Stimulated activated memory B cell treated with anti-CD40 and anti-IgM and Interleukin-4, amounts not matched to agents 10 μg/mL and 1 μg/mL and 100 μg/mL, for 72 hours (primary cell): Measurements from ENCODE around the gene IARS2.
"Not testable (repeated sequence)": the region's sequence is repeated elsewhere in the genome, so short reads cannot be mapped to it uniquely, and the experiment has no call there.

Experiments used
- ATAC-seq: fragments of 150-1000 bp; cut with Tn5 transposase; 2 replicates; pipeline ENCODE4 v1.10.0; 2021
- H3K27ac Mint-ChIP-seq: one replicate; pipeline ENCODE4 v1.8.0; 2022; ENCODE audit warnings: mild to moderate bottlenecking, mixed read lengths
- H3K27me3 Mint-ChIP-seq: one replicate; pipeline ENCODE4 v1.8.0; 2022; ENCODE audit warnings: mixed read lengths
- H3K36me3 Mint-ChIP-seq: one replicate; pipeline ENCODE4 v1.8.0; 2022; ENCODE audit warnings: mixed read lengths
- H3K4me1 Mint-ChIP-seq: one replicate; pipeline ENCODE4 v1.8.0; 2022; ENCODE audit warnings: mixed read lengths
- H3K4me3 Mint-ChIP-seq: one replicate; pipeline ENCODE4 v1.8.0; 2022; ENCODE audit warnings: mild to moderate bottlenecking, moderate library complexity, mixed read lengths
- H3K9me3 Mint-ChIP-seq: one replicate; pipeline ENCODE4 v1.8.0; 2022; ENCODE audit warnings: mixed read lengths

The IARS2 gene

DNA sequence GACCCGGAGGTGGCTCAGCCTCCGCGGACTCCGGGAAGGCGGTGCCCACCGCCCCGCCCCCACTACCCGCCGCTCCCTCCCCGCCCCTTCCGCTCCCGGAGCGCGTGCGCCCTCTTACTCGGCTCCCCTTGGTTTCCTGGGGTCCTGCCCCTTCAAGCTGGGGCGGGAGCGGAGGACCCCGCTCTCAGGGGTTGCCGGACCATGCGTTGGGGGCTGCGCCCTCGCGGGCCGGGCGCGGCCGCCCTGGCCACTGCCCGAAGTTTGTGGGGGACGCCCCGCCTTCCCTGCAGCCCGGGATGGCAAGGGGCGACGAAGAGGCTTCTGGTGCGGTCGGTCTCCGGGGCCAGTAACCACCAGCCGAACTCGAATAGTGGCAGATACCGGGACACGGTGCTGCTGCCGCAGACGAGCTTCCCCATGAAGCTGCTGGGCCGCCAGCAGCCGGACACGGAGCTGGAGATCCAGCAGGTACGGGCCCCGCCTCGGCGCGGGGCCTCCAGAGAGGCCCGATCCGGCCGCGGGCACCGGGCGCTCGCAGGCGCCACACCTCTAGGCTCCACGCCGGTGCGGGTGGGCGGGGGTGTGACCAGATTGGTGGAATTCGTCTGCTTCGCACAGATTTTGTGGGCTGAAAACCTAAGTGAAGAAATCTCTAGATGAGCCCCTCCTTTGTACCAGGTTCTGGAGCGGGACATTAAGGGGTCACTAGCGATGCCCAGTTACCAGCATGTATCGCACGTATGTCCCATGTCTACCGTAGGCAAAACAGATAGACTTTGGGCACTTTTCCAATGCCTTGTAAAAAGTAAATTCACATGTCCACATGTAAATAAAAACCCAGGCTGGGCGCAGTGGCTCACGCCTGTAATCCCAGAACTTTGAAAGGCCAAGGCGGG lies at the start of gene IARS2:
Gene IARS2 (plus strand): TSS at position 117 of the 896 bp plus-strand sequence. CDS start 85 bp downstream, at position 202.
- no peaks in the 10 kb centered on the region for H3K27me3 Mint-ChIP-seq
- ATAC-seq = peak; percentile 88
- H3K36me3 Mint-ChIP-seq = peaks cover 14% of the 10 kb centered on the region
- H3K27ac Mint-ChIP-seq = no peak within 1 kb of the TSS
- H3K4me3 Mint-ChIP-seq = peak within 1 kb of the TSS; percentile 79
- H3K4me1 Mint-ChIP-seq = peaks cover 24% of the 10 kb centered on the region
- H3K9me3 Mint-ChIP-seq = no peaks in the 10 kb centered on the region

DNA sequence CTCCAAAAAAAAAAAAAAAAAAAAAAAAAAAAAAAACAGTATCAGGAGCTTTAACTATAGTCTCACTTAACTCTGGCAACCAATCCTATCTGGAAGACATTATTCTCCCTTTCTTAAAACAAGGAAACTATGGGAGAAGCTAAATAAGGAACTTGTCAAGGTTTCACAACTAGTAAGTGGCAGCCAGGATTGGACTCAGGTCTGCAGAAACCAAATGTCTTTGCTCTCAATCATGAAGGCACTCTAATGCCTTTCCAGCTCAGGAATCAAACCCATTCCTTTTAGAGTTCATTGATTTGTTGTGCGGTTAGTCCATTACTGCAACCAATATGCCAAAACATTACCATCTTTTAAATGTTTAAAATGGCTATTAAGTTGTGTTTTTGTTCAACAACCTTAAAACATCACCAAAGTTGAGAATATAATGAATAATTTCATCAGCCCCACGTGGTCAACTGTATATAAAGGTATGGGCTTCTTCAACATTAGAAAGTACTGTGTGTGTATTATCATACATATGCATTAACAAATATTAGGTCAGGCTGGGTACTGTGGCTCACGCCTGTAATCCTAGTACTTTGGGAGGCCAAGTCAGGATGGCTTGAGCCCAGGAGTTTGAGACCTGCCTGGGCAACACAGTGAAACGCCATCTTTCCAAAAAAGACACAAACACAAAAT lies 49.1 kb upstream of the IARS2 start:
- ATAC-seq = no peak
- H3K27me3 Mint-ChIP-seq = no peaks in the 10 kb centered on the region
- H3K36me3 Mint-ChIP-seq = peaks cover 6% of the 10 kb centered on the region
- peak overlapping the region; percentile 98 for H3K27ac Mint-ChIP-seq
- peak overlapping the region; percentile 82 for H3K4me3 Mint-ChIP-seq
- H3K4me1 Mint-ChIP-seq = peaks cover 31% of the 10 kb centered on the region
- no peaks in the 10 kb centered on the region for H3K9me3 Mint-ChIP-seq

DNA sequence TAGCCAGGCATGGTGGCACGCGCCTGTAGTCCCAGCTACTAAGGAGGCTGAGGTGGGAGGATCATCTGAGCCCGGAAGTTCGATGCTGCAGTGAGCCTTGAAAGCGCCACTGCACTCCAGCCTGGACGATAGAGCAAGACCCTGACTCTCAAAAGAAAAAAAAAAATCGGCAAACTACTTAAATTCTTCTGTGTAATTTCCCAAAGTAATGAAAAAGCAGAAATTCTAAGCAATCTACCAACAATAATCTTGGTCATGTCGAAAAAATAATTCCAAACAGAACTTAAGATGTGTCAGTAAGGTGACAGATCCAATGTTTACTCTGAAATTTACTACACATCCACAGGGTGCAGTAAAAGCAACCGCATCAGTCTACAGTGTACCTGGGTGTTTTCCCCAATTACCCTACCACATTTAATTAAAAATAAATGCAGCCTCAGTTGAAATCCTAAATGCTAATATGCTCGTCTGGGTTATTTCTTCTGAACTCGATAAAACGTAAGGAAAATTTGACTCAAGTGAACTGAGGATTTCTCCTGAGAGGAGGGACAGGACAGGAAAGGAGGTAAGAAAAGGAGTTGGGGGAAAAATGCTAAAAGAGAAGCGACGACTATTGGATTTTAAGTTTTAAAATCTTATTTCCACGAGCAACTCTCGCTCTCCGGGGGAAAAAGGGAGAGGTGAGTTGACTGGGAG lies 48.4 kb upstream of the IARS2 start:
- peak overlapping the region; percentile 82 for H3K4me3 Mint-ChIP-seq
- H3K27me3 Mint-ChIP-seq = no peaks in the 10 kb centered on the region
- H3K27ac Mint-ChIP-seq = peak overlapping the region; percentile 98
- no peaks in the 10 kb centered on the region for H3K9me3 Mint-ChIP-seq
- peaks cover 6% of the 10 kb centered on the region for H3K36me3 Mint-ChIP-seq
- peaks cover 31% of the 10 kb centered on the region for H3K4me1 Mint-ChIP-seq
- ATAC-seq = no peak

DNA sequence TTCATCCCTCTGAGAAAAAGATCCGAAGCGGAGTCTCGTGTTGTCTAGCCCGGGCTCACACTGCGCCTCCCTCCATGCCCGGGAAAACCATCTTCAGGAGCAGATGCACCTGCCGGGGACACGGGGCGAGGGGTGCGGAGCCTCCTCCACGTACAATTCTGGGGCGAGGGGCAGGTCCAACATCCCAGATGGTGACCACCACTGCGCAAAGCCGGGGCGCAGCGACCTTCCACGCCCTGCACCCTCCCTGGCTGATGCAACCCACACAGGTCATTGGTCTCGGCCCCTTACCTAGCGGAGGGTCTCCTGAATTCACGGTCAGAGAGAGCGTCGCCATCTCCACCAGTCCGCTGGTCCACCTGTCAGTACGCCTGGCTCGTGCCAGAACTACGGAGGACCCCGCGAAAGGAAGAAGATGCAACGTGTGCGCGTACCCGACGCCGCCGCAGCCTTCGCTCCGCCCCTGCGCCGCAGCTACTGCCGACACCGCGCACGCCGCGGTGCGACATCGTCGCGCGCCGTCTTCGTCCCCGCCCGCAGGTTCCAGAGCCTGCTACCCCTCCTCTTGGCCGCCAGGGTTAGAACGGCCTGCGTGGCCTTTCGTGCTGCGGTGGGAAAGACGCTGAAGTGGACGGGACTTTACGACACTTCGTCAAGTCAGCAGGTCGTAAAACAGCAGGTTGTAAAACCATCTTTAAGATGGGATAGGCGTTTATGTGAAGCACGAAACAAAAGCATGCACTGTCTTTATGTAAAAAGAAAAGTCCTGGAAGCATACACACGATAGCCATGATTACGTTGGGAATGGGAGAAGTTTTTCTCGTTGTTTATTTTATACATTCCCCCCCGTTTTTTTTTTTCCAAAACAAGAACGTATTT lies 47.6 kb upstream of the IARS2 start, which contains the start of gene EPRS1:
Gene EPRS1 (minus strand): TSS at position 454 of the 879 bp plus-strand sequence. CDS start 117 bp downstream, at position 337.
- ATAC-seq = peak; percentile 99
- H3K9me3 Mint-ChIP-seq = no peaks in the 10 kb centered on the region
- H3K36me3 Mint-ChIP-seq = peaks cover 6% of the 10 kb centered on the region
- peak within 1 kb of the TSS; percentile 82 for H3K4me3 Mint-ChIP-seq
- peak within 1 kb of the TSS; percentile 98 for H3K27ac Mint-ChIP-seq
- H3K27me3 Mint-ChIP-seq = no peaks in the 10 kb centered on the region
- peaks cover 31% of the 10 kb centered on the region for H3K4me1 Mint-ChIP-seq

DNA sequence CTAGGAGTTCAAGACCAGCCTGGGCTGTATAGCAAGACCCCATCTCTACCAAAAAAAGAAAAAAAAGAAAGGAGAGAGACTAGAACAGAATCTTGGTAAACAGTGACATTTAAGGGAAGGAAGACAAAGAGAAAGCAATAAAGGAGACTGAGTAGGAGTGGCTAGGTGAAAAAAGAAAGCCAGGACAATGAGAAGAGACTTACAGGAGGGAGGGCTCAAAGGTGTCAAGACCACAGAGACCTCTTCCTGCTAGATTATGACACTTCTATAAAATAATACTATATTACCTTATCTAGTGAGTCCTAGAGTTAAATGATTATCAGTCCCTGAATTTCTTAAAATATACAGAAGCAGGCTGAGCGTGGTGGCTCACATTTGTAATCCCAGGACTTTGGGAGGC lies 37.6 kb upstream of the IARS2 start:
- no peak overlapping the region for H3K27ac Mint-ChIP-seq
- peaks cover 28% of the 10 kb centered on the region for H3K36me3 Mint-ChIP-seq
- no peaks in the 10 kb centered on the region for H3K27me3 Mint-ChIP-seq
- ATAC-seq = no peak
- H3K4me3 Mint-ChIP-seq = no peak overlapping the region
- no peaks in the 10 kb centered on the region for H3K4me1 Mint-ChIP-seq
- H3K9me3 Mint-ChIP-seq = no peaks in the 10 kb centered on the region

DNA sequence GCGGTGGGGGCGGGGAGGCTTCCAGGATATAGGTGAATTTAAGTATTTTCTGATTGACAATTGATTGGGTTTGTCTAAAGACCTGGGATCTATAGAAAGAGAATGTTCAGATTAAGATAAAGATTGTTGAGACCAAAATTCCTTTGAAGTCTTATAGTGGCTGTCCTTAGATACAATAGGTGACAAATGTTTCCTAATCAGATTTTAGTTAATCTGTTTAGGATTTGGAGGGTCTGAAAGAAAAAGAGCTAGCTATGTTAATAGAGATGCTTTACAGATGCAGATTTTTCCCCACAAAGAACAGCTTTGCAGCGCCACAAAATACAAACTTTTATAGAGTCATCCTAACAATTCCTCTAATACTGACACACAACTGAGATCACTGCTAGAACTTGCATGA lies 33.1 kb upstream of the IARS2 start:
- Mint-ChIP-seq H3K27ac (no peak overlapping the region), H3K4me1 (no peaks in the 10 kb centered on the region), H3K36me3 (peaks cover 48% of the 10 kb centered on the region), H3K27me3 (no peaks in the 10 kb centered on the region), H3K4me3 (no peak overlapping the region), H3K9me3 (no peaks in the 10 kb centered on the region)
- ATAC-seq = no peak

DNA sequence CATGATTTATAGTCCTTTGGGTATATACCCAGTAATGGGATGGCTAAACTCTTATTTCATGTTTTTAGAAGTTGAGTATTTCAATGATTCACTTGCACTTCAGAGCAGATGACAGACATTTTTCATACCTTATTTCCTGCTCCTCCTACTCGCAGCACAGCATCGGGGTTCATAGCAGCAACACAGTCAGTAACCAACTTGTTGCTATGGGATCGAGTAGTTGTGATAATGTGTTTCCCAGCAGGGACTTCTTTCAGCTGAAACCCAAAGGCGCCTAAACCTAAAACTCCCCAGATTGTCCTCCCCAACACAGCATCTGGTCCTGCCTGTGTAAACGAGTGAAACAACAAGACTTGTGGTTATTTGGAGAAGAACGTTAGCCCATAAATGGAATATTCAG lies 31.3 kb upstream of the IARS2 start:
- Mint-ChIP-seq H3K36me3 (peaks cover 42% of the 10 kb centered on the region), H3K9me3 (no peaks in the 10 kb centered on the region), H3K27ac (no peak overlapping the region), H3K27me3 (no peaks in the 10 kb centered on the region), H3K4me3 (no peak overlapping the region), H3K4me1 (no peaks in the 10 kb centered on the region)
- ATAC-seq = no peak

DNA sequence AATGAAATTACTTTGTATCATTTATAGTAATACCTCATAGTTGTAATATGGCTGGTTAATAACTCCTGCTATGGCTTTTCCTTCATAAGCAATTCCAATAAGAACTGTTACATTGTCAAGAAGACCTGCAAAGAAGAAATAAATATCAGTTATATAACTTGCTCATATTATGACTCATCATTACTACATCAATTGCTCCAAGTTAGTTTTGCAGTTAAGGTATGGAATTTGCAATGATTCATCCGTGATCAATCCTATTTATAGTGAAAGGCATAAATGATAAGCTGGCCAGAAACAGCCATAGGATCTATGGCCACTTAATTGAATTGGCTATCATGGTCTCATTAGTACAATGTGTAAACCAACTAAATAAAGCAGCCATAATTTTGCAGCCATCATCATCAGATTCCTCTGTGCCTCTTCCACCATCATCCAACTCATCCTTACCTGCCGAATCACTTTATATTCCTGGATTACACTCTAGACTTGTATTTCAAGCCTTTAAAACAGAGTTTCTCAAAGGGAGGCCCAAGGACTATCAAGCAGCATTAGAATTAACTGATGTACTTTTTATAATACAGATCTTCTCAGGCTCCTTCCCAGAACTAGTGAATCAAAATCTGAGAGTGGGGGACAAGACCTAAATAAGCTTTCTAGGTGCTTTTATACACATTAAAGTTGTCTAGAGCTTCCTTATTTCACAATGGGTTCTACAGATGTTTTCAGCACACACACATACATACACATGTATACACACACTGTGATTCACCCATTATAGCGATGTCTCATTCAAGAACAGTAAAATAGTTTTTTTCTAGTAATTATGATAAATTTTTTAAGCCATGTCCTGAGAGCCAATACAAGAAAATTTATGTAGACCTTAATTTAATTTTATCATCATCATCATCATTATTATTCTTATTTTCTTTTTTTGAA lies 26.4 kb upstream of the IARS2 start:
- peaks cover 40% of the 10 kb centered on the region for H3K36me3 Mint-ChIP-seq
- no peak overlapping the region for H3K4me3 Mint-ChIP-seq
- no peak for ATAC-seq
- no peak overlapping the region for H3K27ac Mint-ChIP-seq
- no peaks in the 10 kb centered on the region for H3K27me3 Mint-ChIP-seq
- H3K9me3 Mint-ChIP-seq = no peaks in the 10 kb centered on the region
- no peaks in the 10 kb centered on the region for H3K4me1 Mint-ChIP-seq

DNA sequence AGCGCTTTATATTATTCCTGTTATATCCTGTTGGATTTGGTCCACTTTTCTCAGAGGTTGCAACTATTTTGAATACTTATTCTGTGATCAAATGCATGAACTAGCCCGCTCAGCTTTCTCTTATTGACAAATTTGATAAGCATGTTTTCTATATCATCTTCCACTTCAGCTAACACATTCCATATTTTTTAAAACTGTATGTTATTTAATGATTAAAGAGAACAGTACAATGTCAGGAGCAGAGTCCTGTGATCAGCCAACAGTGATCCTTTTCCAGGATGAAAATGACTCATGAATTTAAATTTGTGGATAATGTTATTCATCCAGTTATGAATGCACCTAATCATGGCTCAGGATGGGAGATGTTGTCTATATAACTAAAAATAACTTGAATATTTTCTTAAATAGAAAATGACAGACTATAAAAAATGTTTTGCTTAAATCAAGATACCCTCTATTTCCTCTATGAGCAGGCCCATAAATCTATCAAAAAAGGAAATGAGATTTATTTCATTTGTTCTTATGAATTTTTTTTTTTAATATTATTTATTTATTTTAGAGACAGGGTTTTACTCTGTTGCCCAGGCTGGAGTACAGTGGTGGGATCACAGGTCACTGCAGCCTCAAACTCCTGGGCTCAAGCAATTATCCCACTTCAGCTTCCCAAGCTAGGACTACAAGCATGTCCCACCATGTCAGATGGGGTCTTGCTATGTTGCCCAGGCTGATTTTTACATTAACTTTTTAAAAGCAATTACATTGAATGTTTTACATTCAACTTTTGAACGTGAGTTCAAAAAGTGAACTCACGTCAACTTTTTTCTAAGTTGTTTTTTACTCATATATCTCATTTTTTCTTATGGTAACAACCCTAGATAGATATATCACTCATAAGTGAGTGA lies 16.8 kb upstream of the IARS2 start:
- Mint-ChIP-seq H3K4me1 (peaks cover 6% of the 10 kb centered on the region), H3K27ac (no peak overlapping the region), H3K36me3 (peaks cover 43% of the 10 kb centered on the region), H3K4me3 (no peak overlapping the region), H3K27me3 (no peaks in the 10 kb centered on the region), H3K9me3 (no peaks in the 10 kb centered on the region)
- no peak for ATAC-seq

DNA sequence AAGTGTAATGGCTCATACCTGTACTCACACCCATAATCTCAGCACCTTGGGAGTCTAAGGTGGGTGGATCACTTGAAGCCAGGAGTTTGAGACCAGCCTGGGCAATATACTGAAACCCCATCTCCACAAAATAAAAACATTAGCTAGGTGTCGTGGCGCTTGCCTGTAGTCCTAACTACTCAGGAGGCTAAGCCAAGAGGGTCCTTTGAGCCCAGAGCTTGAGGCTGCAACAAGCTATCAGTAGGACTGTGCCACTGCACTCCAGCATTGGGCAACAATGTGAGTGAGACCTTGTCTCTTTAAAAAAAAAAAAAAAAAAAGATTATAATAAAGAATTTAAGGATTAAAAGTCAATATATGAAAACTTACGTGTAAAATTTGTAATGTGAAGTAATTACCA lies 16.0 kb upstream of the IARS2 start:
- Mint-ChIP-seq H3K27me3 (no peaks in the 10 kb centered on the region), H3K4me1 (peaks cover 6% of the 10 kb centered on the region), H3K4me3 (no peak overlapping the region), H3K9me3 (no peaks in the 10 kb centered on the region), H3K36me3 (peaks cover 36% of the 10 kb centered on the region), H3K27ac (no peak overlapping the region)
- ATAC-seq = no peak

DNA sequence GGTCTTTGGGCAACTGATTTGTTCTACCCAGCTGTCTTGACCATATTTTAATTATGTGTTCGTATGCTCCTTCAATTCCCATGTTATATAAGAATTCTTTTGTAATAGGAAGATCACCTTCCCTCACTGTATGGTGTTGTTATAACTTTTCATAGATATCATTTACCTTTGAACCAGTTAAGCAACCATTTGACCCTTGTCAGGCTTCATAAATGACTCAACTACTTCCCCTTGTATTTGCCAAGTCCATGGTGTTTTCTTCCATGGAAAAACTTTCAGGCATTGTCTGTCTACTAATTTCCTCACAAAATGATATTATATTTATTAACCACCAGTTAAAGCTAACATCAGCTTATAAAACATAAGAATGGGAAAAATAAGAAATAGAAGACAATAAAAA lies 9.5 kb upstream of the IARS2 start:
- Mint-ChIP-seq H3K4me3 (no peak overlapping the region), H3K36me3 (peaks cover 29% of the 10 kb centered on the region), H3K27me3 (no peaks in the 10 kb centered on the region), H3K27ac (no peak overlapping the region), H3K4me1 (peaks cover 18% of the 10 kb centered on the region), H3K9me3 (no peaks in the 10 kb centered on the region)
- no peak for ATAC-seq

DNA sequence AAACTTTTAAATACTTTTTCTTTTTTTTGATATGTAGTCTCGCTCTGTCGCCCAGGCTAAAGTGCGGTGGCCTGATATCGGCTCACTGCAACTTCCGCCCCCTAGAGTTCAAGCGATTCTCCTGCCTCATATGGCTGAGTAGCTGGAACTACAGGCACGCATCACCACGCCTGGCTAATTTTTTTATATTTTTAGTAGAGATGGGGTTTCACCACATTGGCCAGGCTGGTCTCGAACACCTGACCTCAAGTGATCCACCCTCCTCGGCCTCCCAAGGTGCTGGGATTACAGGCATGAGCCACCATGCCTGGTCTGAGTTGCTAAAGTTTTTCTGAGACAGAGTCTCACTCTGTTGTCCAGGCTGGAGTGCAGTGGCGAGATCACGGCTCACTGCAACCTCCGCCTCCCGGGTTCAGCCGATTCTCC lies 7.7 kb upstream of the IARS2 start:
- Mint-ChIP-seq H3K27ac (peak overlapping the region; percentile 57), H3K4me3 (peak overlapping the region; percentile 31), H3K36me3 (peaks cover 15% of the 10 kb centered on the region), H3K4me1 (peaks cover 18% of the 10 kb centered on the region)
- H3K9me3 Mint-ChIP-seq, H3K27me3 Mint-ChIP-seq: not testable (repeated sequence)
- ATAC-seq = peak; percentile 78
